LHCN-M2 (cell line): Measurements from ENCODE around the gene INTS7. TPM values are rescaled to one million over a fixed set of nuclear protein-coding genes. Genes with fewer than 3 reads are reported as not detected.
A peak's percentile ranks its signal among the peaks of the same experiment; 100 is the strongest.

Source experiments
- DNase-seq: peaks from one replicate; pipeline ENCODE4 v3.0.0-alpha.2; 2012; ENCODE audit warnings: low read depth
- polyA plus RNA-seq: library from polyadenylated mRNA; unstranded; fragments of >200 nt; gene quantifications from one replicate; pipeline ENCODE4 v1.2.1, GENCODE V29; 2012; ENCODE audit warnings: missing spikeins
- total RNA-seq: library from RNA; depleted of rRNA; stranded (reverse); fragments of >200 nt; gene quantifications from 2 replicates; pipeline ENCODE4 v1.2.3, GENCODE V29; 2014; rRNA removed

Gene INTS7, protein sequence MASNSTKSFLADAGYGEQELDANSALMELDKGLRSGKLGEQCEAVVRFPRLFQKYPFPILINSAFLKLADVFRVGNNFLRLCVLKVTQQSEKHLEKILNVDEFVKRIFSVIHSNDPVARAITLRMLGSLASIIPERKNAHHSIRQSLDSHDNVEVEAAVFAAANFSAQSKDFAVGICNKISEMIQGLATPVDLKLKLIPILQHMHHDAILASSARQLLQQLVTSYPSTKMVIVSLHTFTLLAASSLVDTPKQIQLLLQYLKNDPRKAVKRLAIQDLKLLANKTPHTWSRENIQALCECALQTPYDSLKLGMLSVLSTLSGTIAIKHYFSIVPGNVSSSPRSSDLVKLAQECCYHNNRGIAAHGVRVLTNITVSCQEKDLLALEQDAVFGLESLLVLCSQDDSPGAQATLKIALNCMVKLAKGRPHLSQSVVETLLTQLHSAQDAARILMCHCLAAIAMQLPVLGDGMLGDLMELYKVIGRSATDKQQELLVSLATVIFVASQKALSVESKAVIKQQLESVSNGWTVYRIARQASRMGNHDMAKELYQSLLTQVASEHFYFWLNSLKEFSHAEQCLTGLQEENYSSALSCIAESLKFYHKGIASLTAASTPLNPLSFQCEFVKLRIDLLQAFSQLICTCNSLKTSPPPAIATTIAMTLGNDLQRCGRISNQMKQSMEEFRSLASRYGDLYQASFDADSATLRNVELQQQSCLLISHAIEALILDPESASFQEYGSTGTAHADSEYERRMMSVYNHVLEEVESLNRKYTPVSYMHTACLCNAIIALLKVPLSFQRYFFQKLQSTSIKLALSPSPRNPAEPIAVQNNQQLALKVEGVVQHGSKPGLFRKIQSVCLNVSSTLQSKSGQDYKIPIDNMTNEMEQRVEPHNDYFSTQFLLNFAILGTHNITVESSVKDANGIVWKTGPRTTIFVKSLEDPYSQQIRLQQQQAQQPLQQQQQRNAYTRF
- total RNA-seq: 15.0 and 17.7 TPM in 2 replicates
- polyA plus RNA-seq: 8.3 TPM

DNA sequence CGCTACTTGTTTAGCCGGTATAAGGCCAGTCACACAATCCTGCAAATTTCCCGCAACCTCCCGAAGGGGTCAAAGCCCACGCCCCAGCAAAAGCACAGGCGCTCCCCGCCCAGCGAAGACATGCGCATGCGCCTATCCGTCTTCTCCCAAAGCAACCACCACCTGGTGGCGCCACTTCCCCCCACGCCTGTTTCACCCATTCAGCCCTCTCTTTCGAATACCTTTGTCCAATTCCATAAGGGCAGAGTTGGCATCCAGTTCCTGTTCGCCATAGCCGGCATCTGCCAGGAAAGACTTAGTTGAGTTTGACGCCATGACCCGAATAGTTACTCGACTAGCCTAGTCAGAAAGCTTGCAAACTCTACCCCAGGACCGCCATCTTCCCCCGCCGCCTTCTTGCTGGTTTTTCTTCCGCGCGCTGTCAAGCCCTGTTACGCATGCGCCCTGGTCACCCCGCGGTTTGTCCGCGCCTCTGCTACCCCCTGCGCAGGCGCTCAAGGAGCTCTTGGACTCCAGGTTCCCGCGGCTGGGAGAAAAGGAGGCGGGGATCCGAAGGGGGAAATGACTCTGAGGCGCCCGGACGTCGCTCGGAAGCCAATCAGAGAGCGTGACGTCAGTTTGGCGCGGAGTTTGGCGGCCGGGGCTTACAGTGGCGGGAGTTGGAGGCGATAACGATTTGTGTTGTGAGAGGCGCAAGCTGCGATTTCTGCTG, at the start of gene INTS7, which contains the start of gene DTL:
TSS of gene INTS7 (minus strand) at position 435 of the 712 bp plus-strand sequence. CDS start at position 315, 120 bp downstream.
TSS of gene DTL (plus strand) at position 626 of the 712 bp plus-strand sequence. CDS start 143 bp downstream, outside the sequence.
- peak; percentile 99 for DNase-seq

DNA sequence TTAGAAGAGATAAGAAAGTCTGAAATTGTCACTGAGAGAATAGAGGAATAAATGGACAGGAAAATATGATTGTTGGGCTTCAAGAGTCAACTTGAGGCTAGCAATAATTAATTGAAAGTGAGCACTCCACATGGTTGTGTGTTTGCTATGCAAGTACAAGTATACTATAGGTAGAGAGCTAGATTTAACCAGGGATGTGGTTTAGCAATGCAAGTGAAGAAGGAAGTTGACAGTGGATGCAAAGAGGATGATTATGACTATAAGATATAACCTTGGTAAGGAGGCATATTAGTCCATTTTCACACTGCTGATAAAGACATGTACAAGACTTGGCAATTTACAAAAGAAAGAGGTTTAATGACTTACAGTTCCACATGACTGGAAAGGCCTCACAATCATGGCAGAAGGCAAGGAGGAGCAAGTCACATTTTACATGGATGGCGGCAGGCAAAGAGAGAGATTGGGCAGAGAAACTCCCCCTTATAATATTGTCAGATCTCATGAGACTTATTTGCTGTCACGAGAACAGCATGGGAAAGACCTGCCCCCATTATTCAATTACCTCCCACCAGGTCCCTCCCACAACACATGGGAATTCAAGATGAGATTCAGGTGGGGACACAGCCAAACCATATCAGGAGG, 47.5 kb upstream of the INTS7 start:
- no peak for DNase-seq

DNA sequence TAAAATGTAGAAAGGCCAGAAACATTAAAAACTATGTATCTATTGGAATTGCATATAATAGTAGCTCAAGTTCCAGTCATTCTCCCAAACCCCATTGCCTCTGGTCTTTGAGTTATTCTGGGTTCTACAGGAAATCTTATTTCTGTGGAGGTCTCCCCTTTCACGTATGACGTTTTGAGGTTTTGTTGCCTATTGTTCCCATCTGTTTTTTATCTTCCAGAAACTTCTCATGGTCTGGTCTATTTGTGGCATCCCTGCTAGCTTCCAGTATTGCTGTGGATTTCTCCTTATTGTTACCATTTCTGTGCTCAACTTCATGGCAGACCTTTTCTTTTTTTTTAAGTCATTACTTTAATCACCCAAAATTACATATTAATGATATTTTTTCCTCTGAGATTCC, 43.5 kb upstream of the INTS7 start:
- DNase-seq: no peak

DNA sequence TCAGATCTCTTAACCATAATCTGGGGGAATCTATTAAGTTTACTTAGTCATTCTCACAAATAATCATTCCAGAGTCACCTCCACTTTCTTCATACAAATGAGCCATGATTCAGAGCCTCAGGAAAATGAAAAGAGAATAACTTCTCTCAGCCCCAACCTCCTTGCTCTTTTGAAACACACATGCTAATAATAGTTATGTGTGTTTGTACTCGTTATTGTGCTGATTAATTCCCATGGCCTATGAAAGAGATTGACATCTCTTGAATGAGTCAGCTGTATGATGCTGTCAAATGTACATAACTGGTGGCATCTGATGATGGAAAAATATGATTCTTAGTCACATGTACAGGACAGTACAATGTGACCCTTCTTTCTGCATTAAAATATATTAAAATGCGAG, 41.7 kb upstream of the INTS7 start:
- DNase-seq: no peak

DNA sequence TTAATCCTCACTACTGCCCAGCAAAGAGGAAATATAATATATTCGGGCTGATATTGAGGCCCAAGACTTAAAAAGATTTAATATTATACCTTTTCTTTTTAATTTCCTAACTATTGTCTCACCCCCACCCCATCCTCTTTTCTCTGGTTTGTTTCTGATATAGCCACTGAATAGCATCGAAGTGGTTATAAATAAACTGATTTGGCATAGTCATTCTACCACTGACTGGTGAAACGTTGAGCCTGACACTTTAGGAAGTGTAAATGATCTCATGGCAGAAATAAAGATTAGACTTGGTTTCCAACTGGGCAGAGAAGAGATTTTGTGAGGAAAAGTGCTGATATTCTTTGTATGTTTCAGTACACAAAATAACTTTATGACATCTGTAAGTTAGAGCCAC, 39.5 kb upstream of the INTS7 start:
- no peak for DNase-seq

DNA sequence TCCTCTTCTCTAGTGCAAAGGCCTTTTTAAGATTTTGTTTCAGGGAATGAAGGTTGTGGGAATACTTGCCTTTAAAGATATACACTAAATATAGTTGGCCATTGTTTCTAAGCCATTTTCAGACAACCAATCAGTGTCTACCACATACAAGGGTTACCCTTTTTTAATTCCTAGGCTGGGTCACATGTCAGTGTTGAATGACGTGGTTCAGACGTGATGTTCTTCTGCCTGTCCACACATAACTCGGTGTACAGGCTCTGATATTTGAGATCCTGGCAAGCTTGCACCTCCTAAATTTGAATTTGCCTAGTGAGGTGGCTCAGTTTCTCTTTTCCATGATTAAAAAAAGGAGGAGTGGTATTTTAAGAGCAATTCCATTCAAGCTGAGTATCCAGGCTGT, 39.0 kb upstream of the INTS7 start:
- no peak for DNase-seq

DNA sequence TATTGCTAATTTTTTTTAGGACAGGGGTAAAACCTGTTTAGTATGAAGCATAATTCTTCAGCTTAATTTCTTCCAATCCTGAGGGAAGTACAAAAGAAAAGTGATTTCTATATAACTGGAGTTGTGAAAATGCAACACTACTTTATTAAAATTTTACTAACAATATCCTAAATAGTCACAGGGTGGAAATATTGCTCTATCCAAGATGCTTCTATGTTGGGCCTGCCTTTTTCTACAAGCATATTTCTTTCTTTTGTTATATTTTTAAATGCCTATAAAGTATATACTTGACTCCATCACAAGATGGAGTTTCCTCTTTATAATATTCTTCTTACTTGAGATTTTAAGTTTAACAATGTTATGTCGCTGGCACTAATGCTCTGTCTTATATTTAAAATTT, 38.1 kb upstream of the INTS7 start:
- DNase-seq: no peak

DNA sequence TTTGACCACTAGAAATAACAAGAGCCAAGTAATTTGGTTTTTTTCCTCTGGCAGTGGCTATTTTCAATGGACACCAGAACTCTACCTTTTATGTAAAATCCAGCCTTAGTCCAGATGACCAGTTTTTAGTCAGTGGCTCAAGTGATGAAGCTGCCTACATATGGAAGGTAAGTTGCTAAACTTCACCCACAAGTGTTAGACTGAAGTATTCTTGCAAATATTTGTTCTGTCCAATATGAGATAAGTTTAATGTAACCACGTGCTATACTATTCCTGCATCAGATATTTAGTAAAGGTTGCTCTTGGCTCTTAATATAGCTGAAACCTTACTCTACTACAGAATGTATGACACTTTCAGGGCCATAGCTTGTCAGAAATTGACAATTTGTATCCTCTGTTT, 36.7 kb upstream of the INTS7 start:
- DNase-seq: no peak

DNA sequence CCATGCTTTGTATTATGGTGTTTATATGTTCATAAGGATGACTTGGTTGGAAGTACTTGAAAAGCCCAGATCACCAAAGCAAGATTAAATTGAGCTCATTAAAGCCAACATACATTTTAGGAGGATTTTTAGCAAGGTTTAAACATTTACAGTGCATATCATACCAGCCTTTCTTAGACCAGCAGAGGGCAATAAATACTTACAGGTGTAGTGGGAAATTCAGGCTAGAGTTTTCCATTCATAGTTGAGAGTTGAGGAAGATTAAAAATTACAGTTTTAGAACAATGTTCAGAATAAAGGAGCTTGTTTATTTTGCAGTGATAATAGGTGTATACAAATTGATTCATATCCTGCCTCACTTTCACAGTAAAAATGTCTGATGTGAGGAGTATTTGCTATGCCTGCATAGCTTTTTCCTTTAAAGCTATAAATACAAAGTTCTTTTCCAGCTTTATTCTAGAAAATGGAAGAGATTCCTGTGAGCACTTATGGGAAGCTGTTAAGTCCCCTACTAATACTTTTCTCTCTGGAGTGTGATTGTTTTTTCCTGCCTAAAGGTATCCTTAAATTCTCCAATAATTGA, 35.5 kb upstream of the INTS7 start:
- DNase-seq: peak; percentile 33

DNA sequence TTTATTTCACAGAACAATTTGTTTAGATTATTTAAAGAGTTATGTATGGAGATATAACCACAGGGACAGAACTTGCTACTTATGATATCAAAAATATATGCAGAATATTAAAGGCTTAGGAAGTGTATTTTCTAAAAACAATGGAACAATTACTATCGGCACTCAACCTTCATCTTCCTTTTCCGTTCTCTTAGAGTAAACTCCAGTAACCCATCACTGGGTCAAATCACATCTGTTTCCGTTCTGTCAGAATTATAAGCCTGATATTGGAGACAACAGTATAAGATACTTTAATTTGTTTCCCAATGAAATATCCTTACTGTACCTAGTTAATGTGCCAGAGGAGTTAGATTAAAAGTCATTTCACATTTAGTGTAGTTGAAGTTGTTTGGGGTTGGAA, 32.4 kb upstream of the INTS7 start:
- no peak for DNase-seq

DNA sequence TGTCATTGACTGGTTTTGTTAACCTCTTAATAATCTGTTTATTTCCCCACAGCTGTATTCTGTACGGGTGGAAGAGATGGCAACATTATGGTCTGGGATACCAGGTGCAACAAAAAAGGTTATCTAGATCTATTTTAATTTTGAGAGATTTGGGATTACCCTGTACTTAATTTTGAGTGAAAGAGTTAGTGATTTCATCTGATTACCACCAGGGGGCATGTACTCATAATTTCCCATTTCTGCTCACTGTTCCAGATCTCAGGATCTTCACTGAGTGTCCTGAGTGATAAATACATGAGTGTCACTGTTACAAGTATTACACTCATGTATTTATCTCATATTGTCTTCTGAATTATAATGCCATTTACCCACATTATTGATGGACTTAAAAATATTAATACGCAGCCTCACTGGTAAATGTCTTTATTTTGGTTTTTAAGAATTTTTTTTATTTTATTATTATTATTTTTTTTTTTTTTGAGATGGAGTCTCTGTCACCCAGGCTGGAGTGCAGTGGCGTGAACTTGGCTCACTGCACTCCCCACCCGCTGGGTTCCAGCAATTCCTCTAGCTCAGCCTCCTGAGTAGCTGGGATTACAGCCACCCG, 27.6 kb upstream of the INTS7 start:
- peak; percentile 46 for DNase-seq

DNA sequence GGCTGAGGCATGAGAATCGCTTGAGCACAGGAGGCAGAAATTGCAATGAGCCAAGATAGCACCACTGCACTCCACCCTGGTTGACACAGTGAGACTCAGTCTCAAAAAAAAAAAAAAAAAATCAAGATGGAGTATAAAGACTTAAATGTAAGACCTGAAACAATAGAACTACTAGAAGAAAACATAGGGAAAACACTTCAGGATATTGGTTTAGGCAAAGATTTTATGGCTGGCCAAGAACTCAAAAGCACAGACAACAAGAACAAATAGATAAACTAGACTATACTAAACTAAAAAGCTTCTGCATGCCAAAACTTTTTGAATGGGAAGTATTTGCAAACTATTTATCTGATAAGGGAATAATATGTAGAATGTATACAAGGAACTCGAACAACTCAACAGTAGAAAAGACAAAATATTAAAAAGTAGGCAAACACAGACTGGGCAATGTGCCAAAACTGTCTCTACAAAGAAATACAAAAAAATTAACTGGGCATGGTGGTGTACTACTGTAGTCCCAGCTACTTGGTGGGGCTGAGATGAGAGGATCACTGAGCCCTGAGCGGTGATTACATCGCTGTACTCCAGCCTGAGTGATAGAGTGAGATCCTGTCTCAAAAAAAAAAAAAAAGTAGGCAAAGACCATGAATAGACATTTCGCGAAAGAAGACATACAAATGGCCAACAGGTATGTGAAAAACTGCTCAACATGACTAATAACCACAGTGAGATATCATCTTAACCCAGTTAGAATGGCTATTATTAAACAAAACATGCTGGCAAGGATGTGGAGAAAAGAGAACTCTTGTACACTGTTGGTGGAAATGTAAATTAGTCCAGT, 25.5 kb upstream of the INTS7 start:
- DNase-seq: no peak

DNA sequence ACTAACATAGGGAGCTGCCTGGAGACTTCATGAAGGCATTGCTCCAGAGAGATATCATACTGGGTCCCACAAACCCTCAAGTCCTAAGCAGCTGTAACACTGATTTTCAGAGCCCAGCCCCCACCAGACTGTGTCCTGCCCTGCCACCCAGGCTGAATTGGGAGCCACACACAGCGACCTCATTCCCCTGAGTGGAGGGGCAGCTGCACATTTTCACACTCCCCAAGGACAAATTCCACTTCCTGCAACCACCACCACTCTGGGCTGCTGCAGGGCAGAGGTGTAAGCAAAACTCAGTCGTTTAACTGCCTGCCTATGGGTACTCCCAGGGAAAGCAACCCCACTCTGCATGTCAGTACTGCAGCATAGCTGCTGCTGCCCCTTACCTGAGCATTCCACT, 20.0 kb upstream of the INTS7 start:
- no peak for DNase-seq

DNA sequence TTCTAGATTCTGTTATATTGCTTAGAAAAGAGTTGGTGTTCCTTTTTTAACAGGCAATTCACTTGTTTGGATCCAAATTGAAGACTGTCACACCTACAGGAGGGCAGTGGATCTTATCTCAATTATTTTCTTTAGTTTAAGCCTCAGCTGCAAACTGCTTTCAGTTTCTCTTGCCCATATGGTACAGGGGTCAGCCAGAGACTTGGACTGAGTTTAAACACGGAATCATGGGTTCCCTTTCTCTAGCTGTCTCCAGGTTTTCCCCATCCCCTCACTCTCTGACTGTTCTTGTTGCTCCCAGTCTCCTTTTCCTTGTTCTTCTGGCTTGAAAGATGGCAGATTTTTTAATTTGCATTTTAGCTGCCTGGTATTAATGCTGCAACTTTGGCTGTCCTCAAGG, 18.6 kb upstream of the INTS7 start:
- DNase-seq: no peak

DNA sequence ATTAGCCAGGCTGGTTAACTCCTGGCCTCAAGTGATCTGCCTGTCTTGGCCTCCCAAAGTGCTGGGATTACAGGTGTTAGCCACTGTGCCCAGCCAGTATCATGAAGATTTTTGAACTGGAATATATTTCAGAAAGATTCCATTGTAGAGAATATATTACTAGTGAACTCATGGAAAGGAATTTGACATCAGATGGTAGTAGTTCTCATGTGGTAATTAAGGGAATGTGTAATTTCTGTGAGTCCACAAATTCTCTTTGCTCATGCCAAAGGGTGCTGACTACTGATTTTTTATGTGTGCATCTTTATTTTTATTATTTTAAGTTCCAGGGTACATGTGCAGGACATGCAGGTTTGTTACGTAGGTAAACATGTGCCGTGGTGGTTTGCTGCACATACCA, 10.6 kb upstream of the INTS7 start:
- no peak for DNase-seq

DNA sequence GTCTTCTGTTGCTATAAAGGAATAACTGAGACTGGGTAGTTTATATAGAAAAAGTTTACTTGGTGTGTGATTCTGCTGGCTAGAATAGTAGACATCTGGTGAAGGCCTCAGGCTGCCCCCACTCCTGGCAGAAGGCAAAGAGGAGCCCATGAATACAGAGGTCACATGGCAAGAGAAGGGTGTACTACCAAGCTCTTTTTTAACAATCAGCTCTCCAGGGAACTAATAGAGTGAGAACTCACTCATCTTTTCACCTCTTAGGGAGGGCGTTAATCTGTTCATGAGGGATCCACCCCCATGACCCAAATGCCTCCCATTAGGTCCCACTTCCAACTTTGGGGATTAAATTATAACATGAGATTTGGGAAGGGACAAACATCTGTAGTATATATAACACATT, 9.5 kb upstream of the INTS7 start:
- DNase-seq: no peak

DNA sequence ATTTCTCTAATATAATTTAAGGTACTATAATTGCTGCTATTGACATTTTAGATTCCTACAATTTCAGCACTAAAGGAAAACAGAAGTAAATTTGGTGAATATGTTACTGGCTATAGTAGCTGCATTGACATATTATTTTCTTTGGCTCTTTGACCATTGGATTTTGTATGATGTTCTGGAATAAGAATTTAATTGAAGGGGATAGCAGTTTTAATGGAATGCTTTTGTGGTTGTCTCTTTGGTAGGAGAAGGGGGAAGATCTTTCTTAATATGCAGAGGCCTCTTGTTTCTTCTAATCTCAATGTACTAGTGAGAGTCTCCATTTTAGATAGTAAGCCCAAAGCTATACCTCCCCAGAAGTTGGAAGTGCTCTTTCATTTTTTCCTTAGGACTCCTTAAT, 7.1 kb upstream of the INTS7 start:
- DNase-seq: no peak

DNA sequence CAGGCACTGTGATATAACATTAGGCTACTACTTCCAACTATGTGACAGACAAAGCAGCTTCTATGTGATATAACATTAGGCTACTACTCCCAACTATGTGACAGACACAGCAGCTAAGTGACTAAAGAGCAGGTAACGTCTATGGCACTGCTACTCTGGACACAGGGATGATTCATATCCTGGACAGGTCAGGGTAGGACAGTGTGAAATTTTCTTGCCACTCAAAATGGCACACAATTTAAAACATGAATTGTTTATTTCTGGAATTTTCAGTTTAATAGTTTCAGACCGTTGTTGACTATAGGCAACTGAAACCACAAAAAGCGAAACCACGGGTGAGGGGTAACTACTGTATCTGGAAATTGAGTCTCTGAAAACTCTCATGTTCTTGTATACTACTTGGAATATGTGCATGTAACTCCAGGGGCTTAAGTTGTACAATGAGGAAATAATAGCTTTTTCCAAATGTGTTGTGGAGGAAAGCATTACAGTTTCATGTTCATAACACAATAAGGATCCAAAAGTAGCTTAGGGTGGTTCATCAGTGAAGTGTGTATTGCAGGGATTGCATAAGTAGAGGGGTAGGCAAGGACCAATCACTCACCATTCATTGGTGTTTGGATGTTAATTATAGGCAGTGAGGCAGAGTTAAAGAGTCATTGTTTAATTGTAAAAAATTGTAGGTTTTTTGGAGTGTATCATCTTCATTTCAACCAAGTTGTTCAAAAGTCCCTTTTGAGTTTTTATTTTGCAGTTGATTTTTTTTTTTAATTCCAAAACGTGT, 5.5 kb upstream of the INTS7 start:
- no peak for DNase-seq

DNA sequence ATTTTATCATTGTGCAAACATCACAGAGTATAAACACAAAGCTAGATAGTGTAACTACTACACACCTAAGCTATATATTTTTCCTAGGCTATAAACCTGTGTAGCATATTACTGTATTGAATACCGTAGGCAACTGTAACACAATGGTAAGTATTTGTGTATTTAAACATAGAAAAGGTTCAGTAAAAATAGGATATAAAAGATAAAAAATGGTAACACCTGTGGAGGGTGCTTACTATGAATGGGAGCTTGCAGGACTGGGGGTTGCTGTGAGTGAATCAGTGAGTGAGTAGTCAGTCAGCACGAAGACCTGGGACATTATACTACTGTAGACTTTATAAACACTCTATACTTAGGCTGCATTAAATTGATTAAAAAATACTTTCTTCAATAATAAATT, 4.3 kb upstream of the INTS7 start:
- DNase-seq: no peak
